K562 (cell line): Measurements from ENCODE around the gene BLVRA. TPM values are rescaled to one million over a fixed set of nuclear protein-coding genes. Genes with fewer than 3 reads are reported as not detected.

Source experiments
- CHD4 ChIP-seq: fragments of 200-600 bp; sonication (generic); IDR thresholded peaks from 3 replicates; pipeline ENCODE4 v1.6.1; 2012; ENCODE audit warnings: low read depth, mild to moderate bottlenecking, mixed read lengths, low read length, inconsistent platforms; ENCODE audit not compliant: insufficient read depth, insufficient replicate concordance, poor library complexity, severe bottlenecking
- CREBBP ChIP-seq: IDR thresholded peaks from one replicate; pipeline ENCODE4 v1.6.1; 2012; ENCODE audit warnings: low read depth, mild to moderate bottlenecking, control low read depth, inconsistent platforms, low read length
- FOXK2 ChIP-seq, 2 experiments: fragments of 450-650 bp; IDR thresholded peaks in 1 of 2; conservative IDR thresholded peaks in 1 of 2; 2 replicates each; pipeline ENCODE4 v1.6.1; 2016; ENCODE audit warnings: low read depth in 2 of 2, mild to moderate bottlenecking in 1 of 2
- HDGF ChIP-seq: fragments of 450-650 bp; IDR thresholded peaks from 2 replicates; pipeline ENCODE4 v1.6.1; 2016
- KAT7 ChIP-seq: sonication (generic); formaldehyde crosslinking; IDR thresholded peaks from 2 replicates; pipeline ENCODE4 v1.8.0; 2022; ENCODE audit warnings: missing genetic modification reagents, mild to moderate bottlenecking, borderline replicate concordance
- KAT8 ChIP-seq: fragments of 450-650 bp; IDR thresholded peaks from 2 replicates; pipeline ENCODE4 v1.6.1; 2016; ENCODE audit warnings: low read depth, mild to moderate bottlenecking
- KLF10 ChIP-seq: fragments of 250-450 bp; sonication (Bioruptor Pico); IDR thresholded peaks from 2 replicates; pipeline ENCODE4 v1.6.1; 2021; ENCODE audit warnings: matching md5 sums
- LARP7 ChIP-seq: fragments of 450-650 bp; IDR thresholded peaks from 2 replicates; pipeline ENCODE4 v1.6.1; 2016
- NELFE ChIP-seq: IDR thresholded peaks from 2 replicates; pipeline ENCODE4 v1.6.1; 2011; ENCODE audit warnings: mild to moderate bottlenecking; ENCODE audit not compliant: insufficient read depth, insufficient read length
- NR2F6 ChIP-seq: fragments of 450-650 bp; formaldehyde crosslinking; IDR thresholded peaks from 2 replicates; pipeline ENCODE4 v1.4.0; 2020; ENCODE audit warnings: mild to moderate bottlenecking
- NRF1 ChIP-seq, 2 experiments: fragments of 450-650 bp; IDR thresholded peaks in 1 of 2; conservative IDR thresholded peaks in 1 of 2; 2 replicates each; pipeline ENCODE4 v1.6.1; 2014; ENCODE audit warnings: mild to moderate bottlenecking in 2 of 2
- SAFB2 ChIP-seq: fragments of 200-400 bp; formaldehyde crosslinking; IDR thresholded peaks from 2 replicates; pipeline ENCODE4 v1.6.1; 2018; ENCODE audit warnings: borderline replicate concordance, low read length, low read depth, moderate library complexity; ENCODE audit not compliant: severe bottlenecking
- SMAD4 ChIP-seq: fragments of 250-450 bp; sonication (Bioruptor Pico); conservative IDR thresholded peaks from 2 replicates; pipeline ENCODE4 v1.8.0; 2021; ENCODE audit warnings: inconsistent platforms, mild to moderate bottlenecking, moderate library complexity
- TAL1 ChIP-seq: fragments of 450-650 bp; IDR thresholded peaks from 2 replicates; pipeline ENCODE4 v1.6.1; 2016; ENCODE audit warnings: mild to moderate bottlenecking
- TOE1 ChIP-seq, 2 experiments: fragments of 450-650 bp in 1 of 2; sonication (generic) in 1 of 2; formaldehyde crosslinking in 1 of 2; IDR thresholded peaks; 2 replicates each; pipeline versions ENCODE4 v1.7.1 to v1.8.0; 2016 to 2022; ENCODE audit warnings: borderline replicate concordance in 2 of 2, mild to moderate bottlenecking in 2 of 2, antibody characterized with exemption in 1 of 2, inconsistent platforms in 1 of 2, low read depth in 1 of 2, missing genetic modification reagents in 1 of 2, moderate library complexity in 1 of 2
- TSC22D4 ChIP-seq: fragments of 450-650 bp; IDR thresholded peaks from 2 replicates; pipeline ENCODE4 v1.6.1; 2016; ENCODE audit warnings: missing genetic modification characterization, missing biosample characterization, control low read depth
- ZBTB17 ChIP-seq: fragments of 450-650 bp; formaldehyde crosslinking; IDR thresholded peaks from 2 replicates; pipeline ENCODE4 v1.4.0; 2020; ENCODE audit warnings: mild to moderate bottlenecking
- ZNF3 ChIP-seq: fragments of 250-450 bp; sonication (Bioruptor Pico); IDR thresholded peaks from 2 replicates; pipeline ENCODE4 v1.5.0; 2021; ENCODE audit warnings: mild to moderate bottlenecking, moderate library complexity
- ZNF79 ChIP-seq: fragments of 250-450 bp; sonication (Bioruptor Pico); IDR thresholded peaks from 2 replicates; pipeline ENCODE4 v1.4.0; 2020; ENCODE audit warnings: low read depth, mild to moderate bottlenecking, moderate library complexity
- polyA plus RNA-seq, 8 experiments: library from polyadenylated mRNA; depleted of rRNA in 4 of 8; stranded (reverse) in 5 of 8; unstranded in 3 of 8; fragments of >200 nt; fragmentation: Nextera tagmentation in 2 of 8; fragmentation: Illumina TruSeq in 1 of 8; extraction: Ambion mirVana in 2 of 8; extraction: Trizol in 1 of 8; gene quantifications; 2 replicates each; pipeline versions ENCODE4 v1.2.1 to v1.2.3, GENCODE V29; 2011 to 2014; ENCODE audit warnings: inconsistent platforms in 1 of 8, missing spikeins in 1 of 8
- total RNA-seq, 7 experiments: library from RNA; depleted of rRNA in 6 of 7; stranded (reverse); fragments of >200 nt in 6 of 7; fragmentation: Illumina TruSeq in 2 of 7; extraction: Trizol in 2 of 7; gene quantifications; 2 replicates each; pipeline versions ENCODE4 v1.2.1 to v1.2.3, GENCODE V29; 2011 to 2021; ENCODE audit warnings: low replicate concordance in 1 of 7
- TF ChIP-seq, protein P1 (sequence below): fragments of 250-450 bp; sonication (Bioruptor Pico); IDR thresholded peaks from 2 replicates; pipeline ENCODE4 v1.4.0; 2020; ENCODE audit warnings: mild to moderate bottlenecking
- TF ChIP-seq, protein P2 (sequence below): fragments of 450-650 bp; IDR thresholded peaks from 2 replicates; pipeline ENCODE4 v1.6.1; 2016; ENCODE audit warnings: antibody characterized with exemption
- TF ChIP-seq, protein P3 (sequence below): sonication (generic); formaldehyde crosslinking; IDR thresholded peaks from 2 replicates; pipeline ENCODE4 v1.8.0; 2023; ENCODE audit warnings: mild to moderate bottlenecking, missing genetic modification reagents

BLVRA gene
- total and polyA plus RNA-seq, 9 of the 15 experiments (the other 6 are each of a cell fraction or from before 2014, with no cell fraction given): 48.5 to 147 (median 61.5) TPM

DNA sequence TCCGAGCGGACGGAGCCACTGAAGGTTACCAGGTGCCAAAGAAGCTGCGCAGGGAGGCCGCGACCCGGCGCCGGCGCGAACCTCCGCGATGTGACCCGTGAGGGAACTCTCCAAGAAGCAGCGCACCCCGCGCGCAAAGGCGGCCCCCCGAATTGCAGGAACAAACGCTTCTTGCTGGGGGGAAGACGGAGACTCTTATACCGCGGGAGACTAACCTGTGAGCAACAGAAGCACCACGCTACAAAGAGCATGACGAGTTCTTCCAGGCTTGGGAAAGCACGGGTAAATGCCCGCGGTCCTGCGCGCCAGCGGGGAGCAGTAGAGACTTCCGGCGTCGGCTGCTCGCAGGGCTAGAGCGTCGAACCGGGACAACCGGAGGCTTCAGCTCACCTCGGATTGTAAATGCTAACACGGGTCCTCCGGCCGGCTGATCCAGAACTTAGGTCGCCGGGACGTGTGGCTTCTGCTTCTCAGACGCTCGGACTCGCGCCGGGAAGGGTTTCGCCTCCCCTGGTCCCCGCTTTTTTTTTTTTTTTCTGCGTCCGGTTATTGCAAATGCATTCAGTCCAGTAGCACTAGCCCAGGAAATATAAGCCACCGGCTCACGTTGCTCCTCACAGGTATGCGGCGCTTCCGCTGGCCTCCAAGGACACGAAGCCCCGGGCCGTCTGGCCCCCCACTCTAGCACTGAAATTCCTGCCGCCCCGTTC lies 29.1 kb upstream of the BLVRA start, which contains the start of gene COA1 (continued):
- TF ChIP-seq, protein P1, sequence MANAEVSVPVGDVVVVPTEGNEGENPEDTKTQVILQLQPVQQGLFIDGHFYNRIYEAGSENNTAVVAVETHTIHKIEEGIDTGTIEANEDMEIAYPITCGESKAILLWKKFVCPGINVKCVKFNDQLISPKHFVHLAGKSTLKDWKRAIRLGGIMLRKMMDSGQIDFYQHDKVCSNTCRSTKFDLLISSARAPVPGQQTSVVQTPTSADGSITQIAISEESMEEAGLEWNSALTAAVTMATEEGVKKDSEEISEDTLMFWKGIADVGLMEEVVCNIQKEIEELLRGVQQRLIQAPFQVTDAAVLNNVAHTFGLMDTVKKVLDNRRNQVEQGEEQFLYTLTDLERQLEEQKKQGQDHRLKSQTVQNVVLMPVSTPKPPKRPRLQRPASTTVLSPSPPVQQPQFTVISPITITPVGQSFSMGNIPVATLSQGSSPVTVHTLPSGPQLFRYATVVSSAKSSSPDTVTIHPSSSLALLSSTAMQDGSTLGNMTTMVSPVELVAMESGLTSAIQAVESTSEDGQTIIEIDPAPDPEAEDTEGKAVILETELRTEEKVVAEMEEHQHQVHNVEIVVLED (CRISPR knock-in tag): peak; percentile 66
- TF ChIP-seq TAL1 (no peak), TOE1 (IDR thresholded peaks at IDR 0.05; ENCODE audit: borderline replicate concordance) (0 out of 2 replicates have a peak, but pooled peaks have one; percentile 52), TOE1 (CRISPR knock-in tag; IDR thresholded peaks at IDR 0.05; ENCODE audit: borderline replicate concordance, low read depth) (no peak), FOXK2 (conservative IDR thresholded peaks at IDR 0.05 in 1 of 2, IDR thresholded peaks at IDR 0.05 in 1 of 2; ENCODE audit: low read depth in 2 of 2) (peak; percentile 75 to 78), NRF1 (conservative IDR thresholded peaks at IDR 0.05 in 1 of 2, IDR thresholded peaks at IDR 0.05 in 1 of 2) (peak; percentile 87 to 89), CHD4 (no peak), KAT7 (CRISPR knock-in tag) (peak; percentile 79; the same call in 1 of the 2 replicates), HDGF (no peak), KLF10 (no peak), ZBTB17 (CRISPR knock-in tag) (no peak; the same call in 1 of the 2 replicates), LARP7 (peak; percentile 40; the same call in 1 of the 2 replicates), NR2F6 (CRISPR knock-in tag) (no peak), KAT8 (no peak), ZNF79 (CRISPR knock-in tag) (no peak), NELFE (peak; percentile 30), CREBBP (no peak), SMAD4 (CRISPR knock-in tag) (peak; percentile 69), SAFB2 (no peak), ZNF3 (no peak), TSC22D4 (tag) (no peak)
- TF ChIP-seq, protein P2, sequence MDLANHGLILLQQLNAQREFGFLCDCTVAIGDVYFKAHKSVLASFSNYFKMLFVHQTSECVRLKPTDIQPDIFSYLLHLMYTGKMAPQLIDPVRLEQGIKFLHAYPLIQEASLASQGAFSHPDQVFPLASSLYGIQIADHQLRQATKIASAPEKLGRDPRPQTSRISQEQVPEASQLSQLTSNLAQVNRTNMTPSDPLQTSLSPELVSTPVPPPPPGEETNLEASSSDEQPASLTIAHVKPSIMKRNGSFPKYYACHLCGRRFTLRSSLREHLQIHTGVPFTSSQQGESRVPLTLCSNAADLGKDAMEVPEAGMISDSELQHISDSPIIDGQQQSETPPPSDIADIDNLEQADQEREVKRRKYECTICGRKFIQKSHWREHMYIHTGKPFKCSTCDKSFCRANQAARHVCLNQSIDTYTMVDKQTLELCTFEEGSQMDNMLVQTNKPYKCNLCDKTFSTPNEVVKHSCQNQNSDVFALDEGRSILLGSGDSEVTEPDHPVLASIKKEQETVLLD: peak; percentile 71; the same call in 1 of the 2 replicates
- TF ChIP-seq, protein P3, sequence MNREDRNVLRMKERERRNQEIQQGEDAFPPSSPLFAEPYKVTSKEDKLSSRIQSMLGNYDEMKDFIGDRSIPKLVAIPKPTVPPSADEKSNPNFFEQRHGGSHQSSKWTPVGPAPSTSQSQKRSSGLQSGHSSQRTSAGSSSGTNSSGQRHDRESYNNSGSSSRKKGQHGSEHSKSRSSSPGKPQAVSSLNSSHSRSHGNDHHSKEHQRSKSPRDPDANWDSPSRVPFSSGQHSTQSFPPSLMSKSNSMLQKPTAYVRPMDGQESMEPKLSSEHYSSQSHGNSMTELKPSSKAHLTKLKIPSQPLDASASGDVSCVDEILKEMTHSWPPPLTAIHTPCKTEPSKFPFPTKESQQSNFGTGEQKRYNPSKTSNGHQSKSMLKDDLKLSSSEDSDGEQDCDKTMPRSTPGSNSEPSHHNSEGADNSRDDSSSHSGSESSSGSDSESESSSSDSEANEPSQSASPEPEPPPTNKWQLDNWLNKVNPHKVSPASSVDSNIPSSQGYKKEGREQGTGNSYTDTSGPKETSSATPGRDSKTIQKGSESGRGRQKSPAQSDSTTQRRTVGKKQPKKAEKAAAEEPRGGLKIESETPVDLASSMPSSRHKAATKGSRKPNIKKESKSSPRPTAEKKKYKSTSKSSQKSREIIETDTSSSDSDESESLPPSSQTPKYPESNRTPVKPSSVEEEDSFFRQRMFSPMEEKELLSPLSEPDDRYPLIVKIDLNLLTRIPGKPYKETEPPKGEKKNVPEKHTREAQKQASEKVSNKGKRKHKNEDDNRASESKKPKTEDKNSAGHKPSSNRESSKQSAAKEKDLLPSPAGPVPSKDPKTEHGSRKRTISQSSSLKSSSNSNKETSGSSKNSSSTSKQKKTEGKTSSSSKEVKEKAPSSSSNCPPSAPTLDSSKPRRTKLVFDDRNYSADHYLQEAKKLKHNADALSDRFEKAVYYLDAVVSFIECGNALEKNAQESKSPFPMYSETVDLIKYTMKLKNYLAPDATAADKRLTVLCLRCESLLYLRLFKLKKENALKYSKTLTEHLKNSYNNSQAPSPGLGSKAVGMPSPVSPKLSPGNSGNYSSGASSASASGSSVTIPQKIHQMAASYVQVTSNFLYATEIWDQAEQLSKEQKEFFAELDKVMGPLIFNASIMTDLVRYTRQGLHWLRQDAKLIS (CRISPR knock-in tag): no peak; the same call in 1 of the 2 replicates
